Astrocyte (in vitro differentiated cells and primary cell): ENCODE measurements around the gene PUS7.
"Not testable (repeated sequence)": the region's sequence is repeated elsewhere in the genome, so short reads cannot be mapped to it uniquely, and the experiment has no call there.

ENCODE experiments used
- EZH2 ChIP-seq: IDR thresholded peaks from 2 replicates; pipeline ENCODE4 v1.6.1; 2012; ENCODE audit warnings: mild to moderate bottlenecking, low read length, inconsistent platforms; ENCODE audit not compliant: insufficient read depth
- TF ChIP-seq, protein P1 (sequence below): IDR thresholded peaks from 2 replicates; pipeline ENCODE4 v1.5.1; 2011; ENCODE audit warnings: low read depth, mild to moderate bottlenecking, inconsistent platforms, low read length, moderate library complexity; ENCODE audit not compliant: insufficient read depth

- TF ChIP-seq, protein P1, sequence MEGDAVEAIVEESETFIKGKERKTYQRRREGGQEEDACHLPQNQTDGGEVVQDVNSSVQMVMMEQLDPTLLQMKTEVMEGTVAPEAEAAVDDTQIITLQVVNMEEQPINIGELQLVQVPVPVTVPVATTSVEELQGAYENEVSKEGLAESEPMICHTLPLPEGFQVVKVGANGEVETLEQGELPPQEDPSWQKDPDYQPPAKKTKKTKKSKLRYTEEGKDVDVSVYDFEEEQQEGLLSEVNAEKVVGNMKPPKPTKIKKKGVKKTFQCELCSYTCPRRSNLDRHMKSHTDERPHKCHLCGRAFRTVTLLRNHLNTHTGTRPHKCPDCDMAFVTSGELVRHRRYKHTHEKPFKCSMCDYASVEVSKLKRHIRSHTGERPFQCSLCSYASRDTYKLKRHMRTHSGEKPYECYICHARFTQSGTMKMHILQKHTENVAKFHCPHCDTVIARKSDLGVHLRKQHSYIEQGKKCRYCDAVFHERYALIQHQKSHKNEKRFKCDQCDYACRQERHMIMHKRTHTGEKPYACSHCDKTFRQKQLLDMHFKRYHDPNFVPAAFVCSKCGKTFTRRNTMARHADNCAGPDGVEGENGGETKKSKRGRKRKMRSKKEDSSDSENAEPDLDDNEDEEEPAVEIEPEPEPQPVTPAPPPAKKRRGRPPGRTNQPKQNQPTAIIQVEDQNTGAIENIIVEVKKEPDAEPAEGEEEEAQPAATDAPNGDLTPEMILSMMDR = not testable (repeated sequence)
- TF ChIP-seq EZH2 = not testable (repeated sequence)
Measured at GRCh38 chr7:105410774-105411173, 111.3 kb downstream of the PUS7 start.
